Caki2 (cell line): ENCODE data around the gene BCL2L15. TPM values are rescaled to one million over a fixed set of nuclear protein-coding genes. Genes with fewer than 3 reads are reported as not detected.

ENCODE experiments used
- DNase-seq: peaks from one replicate; pipeline ENCODE4 v3.0.0-alpha.2; 2015; ENCODE audit warnings: low read depth
- in situ Hi-C: cut with HindIII; loops from 2 replicates; pipeline ENCODE4 v1.10.0; 2016; ENCODE audit warnings: low sequenced_read_pairs, low pct_unique_long_range_greater_than_20kb, mixed read lengths
- total RNA-seq: library from RNA; depleted of rRNA; stranded (reverse); fragments of >200 nt; shearing (Covaris generic); gene quantifications from 2 replicates; pipeline ENCODE4 v1.2.3, GENCODE V29; 2014; ENCODE audit warnings: low replicate concordance

Gene BCL2L15
- total RNA-seq, 1 experiment from 2014 or later, result 1.9 TPM

GRCh38 chr1:113881661-113882060, 5.7 kb downstream of the BCL2L15 start:
- in situ Hi-C loops, result no loop called here
- no peak for DNase-seq

- no peak for DNase-seq
Observed at GRCh38 chr1:113879739-113880038, 7.7 kb downstream of the BCL2L15 start.

GRCh38 chr1:113876176-113876575, 11.2 kb downstream of the BCL2L15 start:
- in situ Hi-C loops, result no loop called here
- no peak for DNase-seq

More at GRCh38 chr1:113879739-113880038, 7.7 kb downstream of the BCL2L15 start:
- in situ Hi-C loops, result no loop called here

GRCh38 chr1:113875714-113876113, 11.7 kb downstream of the BCL2L15 start:
- DNase-seq, result no peak

GRCh38 chr1:113874012-113874879, 13.1 kb downstream of the BCL2L15 start:
- in situ Hi-C loops, result no loop called here

More at GRCh38 chr1:113875714-113876113, 11.7 kb downstream of the BCL2L15 start:
- in situ Hi-C loops, result no loop called here

GRCh38 chr1:113872219-113872935, 15.0 kb downstream of the BCL2L15 start:
- no peak for DNase-seq
- in situ Hi-C loops, result no loop called here

More at GRCh38 chr1:113874012-113874879, 13.1 kb downstream of the BCL2L15 start:
- DNase-seq, result no peak

- in situ Hi-C loops, result no loop called here
- DNase-seq, result no peak
Observed at GRCh38 chr1:113871597-113872113, 15.7 kb downstream of the BCL2L15 start, which contains the start of gene PTPN22. TSS of gene PTPN22 (minus strand) at chr1:113871712.

- DNase-seq, result no peak
- in situ Hi-C loops, result no loop called here
Observed at GRCh38 chr1:113870778-113871177, 16.6 kb downstream of the BCL2L15 start.

GRCh38 chr1:113868387-113869083, 18.8 kb downstream of the BCL2L15 start:
- in situ Hi-C loops, result no loop called here
- no peak for DNase-seq

- no peak for DNase-seq
- in situ Hi-C loops, result no loop called here
Observed at GRCh38 chr1:113861641-113862040, 25.7 kb downstream of the BCL2L15 start.

GRCh38 chr1:113860891-113861290, 26.5 kb downstream of the BCL2L15 start:
- in situ Hi-C loops, result no loop called here
- DNase-seq, result no peak

- no peak for DNase-seq
- in situ Hi-C loops, result no loop called here
Observed at GRCh38 chr1:113859478-113860175, 27.8 kb downstream of the BCL2L15 start.

GRCh38 chr1:113858982-113859381, 28.4 kb downstream of the BCL2L15 start:
- no peak for DNase-seq
- in situ Hi-C loops, result no loop called here

- DNase-seq, result no peak
Observed at GRCh38 chr1:113858418-113858817, 29.0 kb downstream of the BCL2L15 start.

GRCh38 chr1:113857776-113858175, 29.6 kb downstream of the BCL2L15 start:
- in situ Hi-C loops, result no loop called here
- DNase-seq, result no peak

More at GRCh38 chr1:113858418-113858817, 29.0 kb downstream of the BCL2L15 start:
- in situ Hi-C loops, result no loop called here

GRCh38 chr1:113856401-113856790, 31.0 kb downstream of the BCL2L15 start:
- no peak for DNase-seq
- in situ Hi-C loops, result no loop called here

- in situ Hi-C loops, result no loop called here
- DNase-seq, result no peak
Observed at GRCh38 chr1:113855630-113856400, 31.6 kb downstream of the BCL2L15 start.
